ENCODE measurements around the gene CELSR3.
A peak's percentile ranks its signal among the peaks of the same experiment; 100 is the strongest.

Gene CELSR3

GRCh38 chr3:48609088-48610005 lies 53.3 kb downstream of the CELSR3 start, which contains the start of gene UQCRC1:
UQCRC1 (minus strand) TSS chr3:48609646; CDS start chr3:48609620, 26 bp downstream.
- TF ChIP-seq CTCF (IDR thresholded peaks at IDR 0.05; ENCODE audit: control insufficient read depth, extremely low read depth, insufficient read depth) = peak; percentile 85
- H3K4me3 ChIP-seq (ENCODE audit: low read depth, low read length) = peak within 1 kb of the TSS; percentile 86
- peak; percentile 76 for DNase-seq (ENCODE audit: low read depth)

GRCh38 chr3:48607519-48607918 lies 55.2 kb downstream of the CELSR3 start:
- no peak for DNase-seq (ENCODE audit: low read depth)
- no peak for TF ChIP-seq CTCF (IDR thresholded peaks at IDR 0.05; ENCODE audit: control insufficient read depth, extremely low read depth, insufficient read depth)
- no peak overlapping the region for H3K4me3 ChIP-seq (ENCODE audit: low read depth, low read length)

GRCh38 chr3:48601622-48601994 lies 61.1 kb downstream of the CELSR3 start:
- DNase-seq (ENCODE audit: low read depth) = no peak
- TF ChIP-seq CTCF (IDR thresholded peaks at IDR 0.05; ENCODE audit: control insufficient read depth, extremely low read depth, insufficient read depth) = no peak
- no peak overlapping the region for H3K4me3 ChIP-seq (ENCODE audit: low read depth, low read length)

GRCh38 chr3:48600711-48601621 lies 61.7 kb downstream of the CELSR3 start:
- no peak for TF ChIP-seq CTCF (IDR thresholded peaks at IDR 0.05; ENCODE audit: control insufficient read depth, extremely low read depth, insufficient read depth)
- DNase-seq (ENCODE audit: low read depth) = no peak
- no peak overlapping the region for H3K4me3 ChIP-seq (ENCODE audit: low read depth, low read length)

- H3K4me3 ChIP-seq (ENCODE audit: low read depth, low read length) = no peak overlapping the region
- no peak for DNase-seq (ENCODE audit: low read depth)
- TF ChIP-seq CTCF (IDR thresholded peaks at IDR 0.05; ENCODE audit: control insufficient read depth, extremely low read depth, insufficient read depth) = no peak
Measured at GRCh38 chr3:48599509-48600285, 63.0 kb downstream of the CELSR3 start.

- DNase-seq (ENCODE audit: low read depth) = peak; percentile 8
- TF ChIP-seq CTCF (IDR thresholded peaks at IDR 0.05; ENCODE audit: control insufficient read depth, extremely low read depth, insufficient read depth) = no peak
- H3K4me3 ChIP-seq (ENCODE audit: low read depth, low read length) = no peak overlapping the region
Measured at GRCh38 chr3:48599077-48599501, 63.6 kb downstream of the CELSR3 start.
